Loucy (cell line): Measurements from ENCODE around the gene MYO5B.
"Not testable (repeated sequence)": the region's sequence is repeated elsewhere in the genome, so short reads cannot be mapped to it uniquely, and the experiment has no call there.

Experiments used
- H2AFZ ChIP-seq: fragments of 200-600 bp; sonication (generic); 2 replicates; pipeline ENCODE4 v1.6.0; 2016; ENCODE audit warnings: antibody characterized with exemption, mild to moderate bottlenecking, low read length, moderate library complexity
- H3F3A ChIP-seq: fragments of 200-600 bp; 2 replicates; pipeline ENCODE4 v1.6.0; 2016; ENCODE audit warnings: antibody characterized with exemption, low read depth, mild to moderate bottlenecking
- H3K27me3 ChIP-seq: fragments of 200-600 bp; sonication (generic); 2 replicates; pipeline ENCODE4 v1.6.1; 2014; ENCODE audit warnings: low read length, mild to moderate bottlenecking; ENCODE audit not compliant: insufficient read depth, poor library complexity, severe bottlenecking
- H3K36me3 ChIP-seq: fragments of 200-600 bp; sonication (generic); 2 replicates; pipeline ENCODE4 v1.6.1; 2016; ENCODE audit warnings: low read length; ENCODE audit not compliant: insufficient read depth
- H3K4me1 ChIP-seq: fragments of 200-600 bp; sonication (generic); 2 replicates; pipeline ENCODE4 v1.5.1; 2014; ENCODE audit warnings: low read length, mild to moderate bottlenecking; ENCODE audit not compliant: insufficient read depth, poor library complexity, severe bottlenecking
- H3K4me2 ChIP-seq: fragments of 200-600 bp; sonication (generic); 2 replicates; pipeline ENCODE4 v1.6.0; 2014; ENCODE audit warnings: antibody characterized with exemption, low read length, low read depth, mild to moderate bottlenecking; ENCODE audit not compliant: poor library complexity, severe bottlenecking
- H3K4me3 ChIP-seq: fragments of 200-600 bp; sonication (generic); 2 replicates; pipeline ENCODE4 v1.5.1; 2014; ENCODE audit warnings: low read length, mild to moderate bottlenecking, mixed read lengths; ENCODE audit not compliant: poor library complexity, severe bottlenecking
- H3K79me2 ChIP-seq: fragments of 200-600 bp; sonication (generic); 2 replicates; pipeline ENCODE4 v1.6.1; 2014; ENCODE audit warnings: low read length; ENCODE audit not compliant: insufficient read depth
- H3K9ac ChIP-seq: fragments of 200-600 bp; sonication (generic); 2 replicates; pipeline ENCODE4 v1.6.0; 2014; ENCODE audit warnings: mild to moderate bottlenecking, low read depth, low read length, moderate library complexity; ENCODE audit not compliant: poor library complexity, severe bottlenecking
- H3K9me2 ChIP-seq: fragments of 200-600 bp; sonication (generic); replicated peaks from 2 replicates; pipeline ENCODE4 v1.6.1; 2016; ENCODE audit warnings: low read depth, low read length, mixed read lengths
- H3K9me3 ChIP-seq: fragments of 200-600 bp; sonication (generic); 2 replicates; pipeline ENCODE4 v1.6.1; 2014; ENCODE audit warnings: mild to moderate bottlenecking, antibody characterized with exemption, low read length, low read depth; ENCODE audit not compliant: insufficient read depth
- H4K20me1 ChIP-seq: fragments of 200-600 bp; sonication (generic); 2 replicates; pipeline ENCODE4 v1.6.0; 2014; ENCODE audit warnings: antibody characterized with exemption, low read length, mild to moderate bottlenecking; ENCODE audit not compliant: insufficient read depth, poor library complexity, severe bottlenecking
- EZH2phosphoT487 ChIP-seq: fragments of 200-600 bp; IDR thresholded peaks from 2 replicates; pipeline ENCODE4 v1.6.1; 2018; ENCODE audit warnings: antibody characterized with exemption, mild to moderate bottlenecking, moderate library complexity, borderline replicate concordance
- TF ChIP-seq, protein P1 (sequence below): fragments of 200-600 bp; sonication (generic); conservative IDR thresholded peaks from 2 replicates; pipeline ENCODE4 v1.5.1; 2014; ENCODE audit warnings: mild to moderate bottlenecking, antibody characterized with exemption, low read length

Gene MYO5B

DNA sequence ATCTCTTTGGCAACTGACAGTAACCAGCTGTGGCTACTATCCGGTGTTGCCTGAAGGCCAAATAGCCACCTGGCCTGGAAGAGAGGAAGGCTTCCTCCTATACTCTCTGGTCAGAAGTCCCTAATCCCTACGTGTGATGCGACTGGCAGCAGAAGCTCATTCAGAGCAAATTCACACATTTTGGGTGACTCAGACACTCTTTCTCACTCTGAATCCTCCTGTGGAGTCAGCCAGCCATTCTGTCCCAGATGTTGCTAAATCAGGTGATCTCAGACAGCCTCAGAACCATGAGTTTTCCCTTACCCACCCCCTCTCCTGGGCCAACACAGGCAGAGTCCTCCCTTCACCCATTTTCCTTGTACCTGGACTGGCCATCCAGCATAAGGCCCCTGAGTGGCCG lies 36.7 kb upstream of the MYO5B start:
- Histone ChIP-seq H2AFZ (no peak overlapping the region), H3K4me2 (no peak overlapping the region), H3F3A (no peaks in the 10 kb centered on the region)

DNA sequence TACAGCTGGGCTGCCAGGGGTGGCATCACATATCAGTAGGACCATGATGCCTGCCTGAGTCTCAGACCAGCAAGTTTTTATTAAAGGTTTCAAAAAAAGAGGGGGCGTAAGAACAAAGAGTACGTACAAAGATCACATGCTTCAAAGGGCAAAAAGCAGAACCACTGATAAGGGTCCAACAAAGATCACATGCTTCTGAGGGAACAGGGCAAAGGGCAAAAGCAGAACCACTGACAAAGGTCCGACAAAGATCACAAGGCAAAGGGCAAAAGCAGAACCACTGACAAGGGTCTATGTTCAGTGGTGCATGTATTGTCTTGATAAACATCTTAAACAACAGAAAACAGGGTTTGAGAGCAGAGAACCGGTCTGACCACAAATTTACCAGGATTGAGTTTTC lies 25.3 kb upstream of the MYO5B start:
- not testable (repeated sequence) for H3K9ac ChIP-seq, H3K4me1 ChIP-seq, H3K79me2 ChIP-seq, H3K4me2 ChIP-seq, H3K9me2 ChIP-seq, H3K4me3 ChIP-seq, H3K9me3 ChIP-seq, H3K36me3 ChIP-seq, H2AFZ ChIP-seq, H3K27me3 ChIP-seq, H4K20me1 ChIP-seq, H3F3A ChIP-seq

More for the DNA sequence above, 36.7 kb upstream of the MYO5B start:
- TF ChIP-seq, protein P1, sequence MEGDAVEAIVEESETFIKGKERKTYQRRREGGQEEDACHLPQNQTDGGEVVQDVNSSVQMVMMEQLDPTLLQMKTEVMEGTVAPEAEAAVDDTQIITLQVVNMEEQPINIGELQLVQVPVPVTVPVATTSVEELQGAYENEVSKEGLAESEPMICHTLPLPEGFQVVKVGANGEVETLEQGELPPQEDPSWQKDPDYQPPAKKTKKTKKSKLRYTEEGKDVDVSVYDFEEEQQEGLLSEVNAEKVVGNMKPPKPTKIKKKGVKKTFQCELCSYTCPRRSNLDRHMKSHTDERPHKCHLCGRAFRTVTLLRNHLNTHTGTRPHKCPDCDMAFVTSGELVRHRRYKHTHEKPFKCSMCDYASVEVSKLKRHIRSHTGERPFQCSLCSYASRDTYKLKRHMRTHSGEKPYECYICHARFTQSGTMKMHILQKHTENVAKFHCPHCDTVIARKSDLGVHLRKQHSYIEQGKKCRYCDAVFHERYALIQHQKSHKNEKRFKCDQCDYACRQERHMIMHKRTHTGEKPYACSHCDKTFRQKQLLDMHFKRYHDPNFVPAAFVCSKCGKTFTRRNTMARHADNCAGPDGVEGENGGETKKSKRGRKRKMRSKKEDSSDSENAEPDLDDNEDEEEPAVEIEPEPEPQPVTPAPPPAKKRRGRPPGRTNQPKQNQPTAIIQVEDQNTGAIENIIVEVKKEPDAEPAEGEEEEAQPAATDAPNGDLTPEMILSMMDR = no peak
- TF ChIP-seq EZH2phosphoT487 = no peak
- H3K36me3 ChIP-seq = no peaks in the 10 kb centered on the region
- peaks cover 5% of the 10 kb centered on the region for H3K4me1 ChIP-seq
- H3K79me2 ChIP-seq = no peaks in the 10 kb centered on the region
- H4K20me1 ChIP-seq = no peaks in the 10 kb centered on the region
- no peaks in the 10 kb centered on the region for H3K9me3 ChIP-seq
- no peak overlapping the region for H3K9ac ChIP-seq
- no peaks in the 10 kb centered on the region for H3K27me3 ChIP-seq
- H3K9me2 ChIP-seq = no peaks in the 10 kb centered on the region
- no peak overlapping the region for H3K4me3 ChIP-seq

DNA sequence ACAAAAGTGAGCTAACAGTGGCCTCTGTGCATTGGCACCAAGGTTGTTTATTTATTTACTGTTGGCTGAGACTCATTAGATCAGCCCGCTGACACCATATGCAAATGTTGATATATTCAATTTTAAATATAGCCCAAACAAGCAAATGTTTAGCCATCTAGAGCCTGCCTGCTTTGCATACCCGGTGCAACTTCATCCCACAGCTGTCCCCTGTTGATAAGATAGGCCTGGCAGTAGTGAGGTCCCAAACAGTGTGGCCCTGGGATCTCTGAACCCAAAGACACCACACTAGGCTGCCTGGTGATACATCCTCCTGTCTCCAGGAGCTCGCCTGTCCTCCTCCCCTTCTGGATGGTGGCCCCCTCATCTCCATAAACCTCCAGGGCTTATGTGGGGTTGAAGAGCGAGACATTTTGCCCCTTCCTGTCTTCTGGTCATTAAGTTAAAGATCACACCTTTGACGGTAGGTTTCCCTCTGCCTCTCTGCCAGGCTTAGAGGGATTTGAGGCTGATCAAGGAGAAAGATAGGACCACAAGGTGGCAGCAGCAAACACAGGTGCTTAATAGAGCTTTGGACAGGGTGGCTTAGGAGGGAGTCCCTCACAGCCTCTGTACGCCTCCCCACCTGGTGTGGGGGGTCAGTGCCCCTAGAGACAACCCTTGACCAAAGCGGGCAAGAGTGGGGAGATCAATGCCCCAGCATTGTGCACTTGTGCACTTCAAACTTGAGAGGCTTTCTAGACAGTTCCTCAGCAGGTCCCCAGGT lies 23.7 kb upstream of the MYO5B start:
- no peaks in the 10 kb centered on the region for H3K27me3 ChIP-seq
- H3K4me3 ChIP-seq = no peak overlapping the region
- no peaks in the 10 kb centered on the region for H3K4me1 ChIP-seq
- no peaks in the 10 kb centered on the region for H3K9me2 ChIP-seq
- no peak overlapping the region for H2AFZ ChIP-seq
- no peak overlapping the region for H3K9ac ChIP-seq
- TF ChIP-seq EZH2phosphoT487 = no peak
- TF ChIP-seq, protein P1 = peak; percentile 67
- H4K20me1 ChIP-seq = no peaks in the 10 kb centered on the region
- no peaks in the 10 kb centered on the region for H3F3A ChIP-seq
- H3K79me2 ChIP-seq = no peaks in the 10 kb centered on the region
- no peak overlapping the region for H3K4me2 ChIP-seq
- H3K9me3 ChIP-seq = no peaks in the 10 kb centered on the region
- no peaks in the 10 kb centered on the region for H3K36me3 ChIP-seq

DNA sequence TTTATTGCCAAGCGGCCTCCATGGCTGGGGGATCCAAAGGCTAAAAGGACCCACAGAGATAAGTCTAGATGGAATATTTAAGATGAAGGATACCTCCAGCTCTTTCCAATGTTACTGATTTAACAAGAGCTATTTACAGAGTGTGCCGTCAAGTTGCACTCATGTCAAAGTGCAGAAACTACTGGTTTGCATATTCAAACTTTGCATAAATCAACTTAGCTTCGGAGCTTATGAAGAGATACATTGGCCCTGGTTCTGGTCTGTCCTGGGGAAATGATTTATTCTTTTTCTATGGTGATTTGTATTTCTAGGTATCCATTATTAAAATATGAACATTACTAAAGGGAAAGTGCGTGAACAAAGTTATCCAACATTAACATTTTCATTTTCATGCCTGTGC lies 14.4 kb upstream of the MYO5B start:
- Histone ChIP-seq H3K9ac (no peak overlapping the region), H3K79me2 (no peaks in the 10 kb centered on the region), H3K27me3 (no peaks in the 10 kb centered on the region), H2AFZ (no peak overlapping the region), H3F3A (no peaks in the 10 kb centered on the region), H3K9me2 (no peaks in the 10 kb centered on the region), H3K36me3 (no peaks in the 10 kb centered on the region), H3K4me3 (no peak overlapping the region), H4K20me1 (no peaks in the 10 kb centered on the region), H3K4me1 (no peaks in the 10 kb centered on the region), H3K4me2 (no peak overlapping the region), H3K9me3 (no peaks in the 10 kb centered on the region)
- TF ChIP-seq EZH2phosphoT487 = no peak
- TF ChIP-seq, protein P1 = no peak
